Calu3 (cell line): Measurements from ENCODE around the gene KMT2A. TPM values are rescaled to one million over a fixed set of nuclear protein-coding genes. Genes with fewer than 3 reads are reported as not detected.

Experiments
- BruUV-seq: library from RNA; stranded (reverse); fragments of 400-500 nt; replicated peaks from 2 replicates; lab custom pipeline; 2021; lab: Mats Ljungman, UMichigan
- CTCF ChIA-PET: fragments of 300-600 bp; sonication (Branson Sonifier 250); formaldehyde crosslinking; loops from one replicate; lab custom pipeline; 2022; ENCODE audit warnings: antibody characterized with exemption; lab: Charles Lee
- DNase-seq: peaks from one replicate; pipeline ENCODE4 v3.0.0; 2022
- H3K27ac Mint-ChIP-seq: one replicate; pipeline ENCODE4 v1.8.0; 2022; ENCODE audit warnings: mixed read lengths; ENCODE audit not compliant: unreplicated experiment
- H3K27me3 Mint-ChIP-seq: one replicate; pipeline ENCODE4 v1.8.0; 2022; ENCODE audit warnings: mixed read lengths; ENCODE audit not compliant: unreplicated experiment
- H3K36me3 Mint-ChIP-seq: one replicate; pipeline ENCODE4 v1.8.0; 2022; ENCODE audit warnings: mild to moderate bottlenecking, moderate library complexity, mixed read lengths; ENCODE audit not compliant: insufficient read depth, unreplicated experiment
- H3K4me1 Mint-ChIP-seq: one replicate; pipeline ENCODE4 v1.8.0; 2022; ENCODE audit warnings: mild to moderate bottlenecking, low read depth, mixed read lengths; ENCODE audit not compliant: unreplicated experiment
- H3K4me3 Mint-ChIP-seq: one replicate; pipeline ENCODE4 v1.8.0; 2022; ENCODE audit warnings: mild to moderate bottlenecking, low read depth, moderate library complexity, mixed read lengths; ENCODE audit not compliant: unreplicated experiment
- H3K9me3 Mint-ChIP-seq: one replicate; pipeline ENCODE4 v1.8.0; 2022; ENCODE audit warnings: low read depth, mixed read lengths; ENCODE audit not compliant: unreplicated experiment
- intact Hi-C: fragments of 100-400 bp; cut with micrococcal nuclease; formaldehyde crosslinking; loops from one replicate; pipeline ENCODE4 v1.10.0; 2022; ENCODE audit not compliant: unreplicated experiment
- total RNA-seq: library from RNA; stranded (reverse); gene quantifications from 2 replicates; pipeline ENCODE4 v1.2.3, GENCODE V29; 2022
- TF ChIP-seq, protein P1 (sequence below): fragments of 200-600 bp; IDR thresholded peaks from one replicate; pipeline ENCODE4 v1.8.0; 2022; ENCODE audit warnings: antibody characterized with exemption; ENCODE audit not compliant: unreplicated experiment

Gene KMT2A
- total RNA-seq, 1 experiment from 2014 or later, result 58.1 TPM

DNA sequence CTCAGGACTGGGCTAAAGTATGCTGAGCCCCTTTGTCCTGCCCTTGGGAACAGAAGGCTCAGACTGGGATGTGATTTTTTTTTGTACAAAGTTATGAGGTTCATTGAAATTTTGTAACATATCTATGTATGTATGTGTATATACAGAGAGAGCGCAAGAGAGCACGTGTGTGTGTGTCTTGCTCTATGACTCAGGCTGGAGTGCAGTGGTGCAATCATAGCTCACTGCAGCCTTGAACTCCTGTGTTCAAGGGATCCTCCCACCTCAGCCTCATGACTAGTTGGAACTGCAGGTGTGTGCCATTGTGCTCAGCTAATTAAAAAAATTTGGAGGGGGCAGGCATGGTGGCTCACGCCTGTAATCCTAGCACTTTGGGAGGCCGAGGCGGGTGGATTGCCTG lies 100.4 kb downstream of the KMT2A start:
- peaks cover 3% of the 10 kb centered on the region for H3K36me3 Mint-ChIP-seq
- no peak overlapping the region for H3K4me3 Mint-ChIP-seq
- TF ChIP-seq, protein P1, sequence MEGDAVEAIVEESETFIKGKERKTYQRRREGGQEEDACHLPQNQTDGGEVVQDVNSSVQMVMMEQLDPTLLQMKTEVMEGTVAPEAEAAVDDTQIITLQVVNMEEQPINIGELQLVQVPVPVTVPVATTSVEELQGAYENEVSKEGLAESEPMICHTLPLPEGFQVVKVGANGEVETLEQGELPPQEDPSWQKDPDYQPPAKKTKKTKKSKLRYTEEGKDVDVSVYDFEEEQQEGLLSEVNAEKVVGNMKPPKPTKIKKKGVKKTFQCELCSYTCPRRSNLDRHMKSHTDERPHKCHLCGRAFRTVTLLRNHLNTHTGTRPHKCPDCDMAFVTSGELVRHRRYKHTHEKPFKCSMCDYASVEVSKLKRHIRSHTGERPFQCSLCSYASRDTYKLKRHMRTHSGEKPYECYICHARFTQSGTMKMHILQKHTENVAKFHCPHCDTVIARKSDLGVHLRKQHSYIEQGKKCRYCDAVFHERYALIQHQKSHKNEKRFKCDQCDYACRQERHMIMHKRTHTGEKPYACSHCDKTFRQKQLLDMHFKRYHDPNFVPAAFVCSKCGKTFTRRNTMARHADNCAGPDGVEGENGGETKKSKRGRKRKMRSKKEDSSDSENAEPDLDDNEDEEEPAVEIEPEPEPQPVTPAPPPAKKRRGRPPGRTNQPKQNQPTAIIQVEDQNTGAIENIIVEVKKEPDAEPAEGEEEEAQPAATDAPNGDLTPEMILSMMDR, result no peak
- BruUV-seq, result no TSS peak
- no peaks in the 10 kb centered on the region for H3K4me1 Mint-ChIP-seq
- no peaks in the 10 kb centered on the region for H3K9me3 Mint-ChIP-seq
- intact Hi-C loops, result no loop called here
- no peak overlapping the region for H3K27ac Mint-ChIP-seq
- DNase-seq, result no peak
- H3K27me3 Mint-ChIP-seq, result no peaks in the 10 kb centered on the region
- CTCF ChIA-PET, result no interaction called here

GRCh38 chr11:118537409-118537980 lies 101.2 kb downstream of the KMT2A start:
- Mint-ChIP-seq H3K4me1 (no peaks in the 10 kb centered on the region), H3K36me3 (no peaks in the 10 kb centered on the region), H3K27ac (no peak overlapping the region), H3K27me3 (no peaks in the 10 kb centered on the region), H3K4me3 (no peak overlapping the region), H3K9me3 (no peaks in the 10 kb centered on the region)
- TF ChIP-seq, protein P1, result no peak
- DNase-seq, result no peak
- CTCF ChIA-PET, result no interaction called here
- no TSS peak for BruUV-seq
- intact Hi-C loops, result no loop called here

DNA sequence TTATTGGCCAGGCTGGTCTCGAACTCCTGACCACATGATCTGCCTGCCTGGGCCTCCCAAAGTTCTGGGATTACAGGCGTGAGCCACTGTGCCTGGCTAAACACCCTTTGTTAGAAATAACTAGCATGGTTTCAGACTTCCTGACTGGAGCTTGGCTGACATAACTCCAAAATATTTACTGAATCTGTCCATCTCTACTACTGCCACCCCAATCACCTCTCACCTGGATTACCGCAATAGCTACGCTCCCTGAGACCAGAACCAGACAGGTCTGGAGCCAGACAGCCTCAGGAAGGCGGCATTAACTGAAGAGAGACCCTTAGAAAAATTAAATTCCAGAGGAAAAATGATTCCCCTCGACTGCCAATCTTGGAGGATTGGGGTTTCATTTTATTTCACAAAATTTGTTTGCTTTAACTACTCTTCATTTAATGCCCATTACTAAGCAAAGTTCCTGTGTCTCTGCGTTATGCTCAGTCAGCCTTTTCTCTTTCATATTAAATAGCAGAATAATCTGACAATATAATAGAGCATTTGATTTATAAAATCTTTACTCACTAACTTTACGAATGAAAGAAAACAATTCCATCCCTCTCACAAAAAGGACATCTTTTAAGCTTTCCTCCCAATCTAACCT lies 107.8 kb downstream of the KMT2A start:
- H3K27ac Mint-ChIP-seq, result no peak overlapping the region
- intact Hi-C loops, result no loop called here
- no peaks in the 10 kb centered on the region for H3K36me3 Mint-ChIP-seq
- DNase-seq, result no peak
- no peaks in the 10 kb centered on the region for H3K9me3 Mint-ChIP-seq
- no TSS peak for BruUV-seq
- H3K4me1 Mint-ChIP-seq, result no peaks in the 10 kb centered on the region
- CTCF ChIA-PET, result interaction anchor here (0.6 kb wide), 1 partner anchor 63 kb away, joined by 3 read pairs; the partner anchor contains the start of gene PHLDB1
- TF ChIP-seq, protein P1, result no peak
- no peaks in the 10 kb centered on the region for H3K27me3 Mint-ChIP-seq
- H3K4me3 Mint-ChIP-seq, result no peak overlapping the region

GRCh38 chr11:118544647-118545010 lies 108.3 kb downstream of the KMT2A start:
- CTCF ChIA-PET, result interaction anchor here (0.6 kb wide), 1 partner anchor 63 kb away, joined by 3 read pairs; the partner anchor contains the start of gene PHLDB1
- BruUV-seq, result no TSS peak
- H3K4me1 Mint-ChIP-seq, result no peaks in the 10 kb centered on the region

More at GRCh38 chr11:118544647-118545010, 108.3 kb downstream of the KMT2A start:
- no peak for DNase-seq
- H3K27ac Mint-ChIP-seq, result no peak overlapping the region
- H3K36me3 Mint-ChIP-seq, result no peaks in the 10 kb centered on the region
- H3K27me3 Mint-ChIP-seq, result no peaks in the 10 kb centered on the region
- H3K4me3 Mint-ChIP-seq, result no peak overlapping the region
- intact Hi-C loops, result no loop called here
- H3K9me3 Mint-ChIP-seq, result no peaks in the 10 kb centered on the region
- TF ChIP-seq, protein P1, result no peak
